ENCODE results near the gene SERPINI2.
"Not testable (repeated sequence)": the region's sequence is repeated elsewhere in the genome, so short reads cannot be mapped to it uniquely, and the experiment has no call there.

SERPINI2 gene

GRCh38 chr3:167450195-167450594 lies 23.6 kb downstream of the SERPINI2 start:
- no peak for DNase-seq (ENCODE audit: low spot score)

GRCh38 chr3:167445491-167445890 lies 28.4 kb downstream of the SERPINI2 start:
- no peak for DNase-seq (ENCODE audit: low spot score)

DNA sequence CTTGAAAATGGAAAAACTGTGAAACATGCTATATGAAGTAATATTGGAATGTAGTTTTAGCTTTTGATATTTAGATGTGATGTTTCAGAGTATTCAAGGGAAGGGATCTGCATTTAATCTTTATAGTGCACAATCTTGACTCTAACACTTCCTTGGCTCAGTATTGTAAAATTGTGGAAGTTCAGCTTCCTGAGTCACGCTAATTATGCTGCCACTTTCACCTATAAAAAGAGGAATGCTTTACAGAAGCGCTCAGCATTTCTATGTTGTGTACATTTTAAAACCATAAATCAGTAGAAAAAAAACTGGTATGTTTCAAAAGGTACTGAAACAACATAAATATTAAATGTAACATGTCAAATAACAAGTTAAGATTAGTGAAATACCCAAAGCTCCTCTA lies 32.6 kb downstream of the SERPINI2 start:
- DNase-seq (ENCODE audit: low spot score) = no peak

- no peak for DNase-seq (ENCODE audit: low spot score)
Observed at GRCh38 chr3:167437428-167438139, 36.3 kb downstream of the SERPINI2 start.

- not testable (repeated sequence) for DNase-seq (ENCODE audit: low spot score)
Observed at GRCh38 chr3:167426962-167427361, 46.9 kb downstream of the SERPINI2 start.

- DNase-seq (ENCODE audit: low spot score) = not testable (repeated sequence)
Observed at GRCh38 chr3:167422396-167422795, 51.4 kb downstream of the SERPINI2 start.

- DNase-seq (ENCODE audit: low spot score) = no peak
Observed at GRCh38 chr3:167409611-167410010, 64.2 kb downstream of the SERPINI2 start.

DNA sequence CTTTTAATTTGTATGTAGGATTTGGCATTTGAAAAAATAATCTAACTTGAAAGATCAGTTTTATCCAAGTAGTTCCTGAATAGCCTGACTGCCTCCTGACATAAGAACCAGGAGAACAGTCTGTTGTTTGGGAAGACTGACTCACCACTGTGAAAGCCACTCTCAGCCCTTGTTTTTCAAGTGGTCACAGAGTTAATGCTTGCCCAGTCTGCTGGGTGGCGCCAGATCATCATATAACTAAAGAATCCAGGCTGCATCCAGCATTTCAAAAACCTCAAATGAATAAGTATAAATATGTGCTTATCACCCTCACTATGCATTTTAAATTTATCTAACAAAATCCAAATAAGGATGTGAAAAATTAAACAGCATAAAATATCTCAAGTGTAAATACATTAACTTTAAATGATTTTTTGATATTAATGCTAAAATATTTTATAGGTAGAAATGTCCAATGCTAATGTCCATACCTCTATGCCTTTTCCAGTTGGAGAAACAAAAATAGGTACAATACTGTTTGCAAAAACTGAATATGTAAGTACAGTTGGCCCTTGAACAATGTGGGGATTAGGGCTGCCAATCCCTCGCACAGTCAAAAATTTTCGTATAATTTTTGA lies 66.9 kb downstream of the SERPINI2 start:
- DNase-seq (ENCODE audit: low spot score) = peak; percentile 71

- no peak for DNase-seq (ENCODE audit: low spot score)
Observed at GRCh38 chr3:167397826-167398225, 76.0 kb downstream of the SERPINI2 start.

GRCh38 chr3:167396075-167396474 lies 77.8 kb downstream of the SERPINI2 start:
- DNase-seq (ENCODE audit: low spot score) = no peak

DNA sequence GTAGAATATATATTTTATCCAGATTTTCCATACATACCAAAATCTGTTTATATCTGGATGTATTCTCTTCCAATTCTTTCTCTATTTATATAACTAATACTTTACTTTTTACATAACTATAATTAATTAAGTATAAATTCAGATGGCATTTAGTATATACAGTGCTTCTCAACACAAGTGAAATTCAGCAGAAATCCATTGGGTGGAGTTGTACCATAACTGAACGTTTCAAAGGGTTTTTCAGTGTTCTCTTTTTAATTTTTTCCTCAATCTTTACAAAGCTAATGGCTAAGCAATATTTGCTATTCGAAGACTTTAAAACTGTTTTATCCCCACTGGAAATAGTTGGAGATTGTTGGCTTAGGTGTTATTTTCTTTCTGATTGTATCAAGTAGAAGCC lies 79.8 kb downstream of the SERPINI2 start:
- DNase-seq (ENCODE audit: low spot score) = no peak

All from SW480 (cell line).